ACHN (cell line): ENCODE measurements around the gene GNAI1.

Experiments
- DNase-seq: peaks from one replicate; pipeline ENCODE4 v3.0.0-alpha.2; 2015
- in situ Hi-C: cut with HindIII; loops from 2 replicates; pipeline ENCODE4 v1.10.0; 2017; ENCODE audit warnings: low sequenced_read_pairs, low pct_ligation_motif_present, low pct_unique_long_range_greater_than_20kb

GNAI1 gene

GRCh38 chr7:80264769-80265495 is 130.3 kb downstream of the GNAI1 start:
- no peak for DNase-seq
- in situ Hi-C loops: no loop called here

- DNase-seq: no peak
- in situ Hi-C loops: no loop called here
Measured at GRCh38 chr7:80272560-80273239, 138.1 kb downstream of the GNAI1 start.

- in situ Hi-C loops: no loop called here
- no peak for DNase-seq
Measured at GRCh38 chr7:80273327-80273726, 138.7 kb downstream of the GNAI1 start.

- in situ Hi-C loops: no loop called here
Measured at GRCh38 chr7:80275192-80275605, 140.6 kb downstream of the GNAI1 start.

More at GRCh38 chr7:80275192-80275605, 140.6 kb downstream of the GNAI1 start:
- DNase-seq: no peak
